SJSA1 (cell line): ENCODE data around the gene TEX54. TPM values are rescaled to one million over a fixed set of nuclear protein-coding genes. Genes with fewer than 3 reads are reported as not detected.
"Not testable (repeated sequence)": the region's sequence is repeated elsewhere in the genome, so short reads cannot be mapped to it uniquely, and the experiment has no call there.

Source experiments
- DNase-seq, 2 experiments: peaks; one replicate each; pipeline ENCODE4 v3.0.0-alpha.2; 2015 to 2020; ENCODE audit warnings: low spot score in 2 of 2, low read depth in 1 of 2
- H3K27ac ChIP-seq: fragments of 250-450 bp; sonication (Bioruptor Pico); 2 replicates; pipeline ENCODE4 v1.5.1; 2020; ENCODE audit warnings: mild to moderate bottlenecking, moderate library complexity
- H3K27me3 ChIP-seq: fragments of 250-450 bp; sonication (Bioruptor Pico); replicated peaks from 2 replicates; pipeline ENCODE4 v1.5.1; 2020; ENCODE audit warnings: mild to moderate bottlenecking, moderate library complexity
- H3K36me3 ChIP-seq: fragments of 250-450 bp; sonication (Bioruptor Pico); 2 replicates; pipeline ENCODE4 v1.5.1; 2020; ENCODE audit warnings: mild to moderate bottlenecking
- H3K4me1 ChIP-seq: fragments of 250-450 bp; sonication (Bioruptor Pico); replicated peaks from 2 replicates; pipeline ENCODE4 v1.6.1; 2021; ENCODE audit warnings: mild to moderate bottlenecking
- H3K4me3 ChIP-seq: fragments of 250-450 bp; sonication (Bioruptor Pico); 2 replicates; pipeline ENCODE4 v1.5.1; 2020; ENCODE audit warnings: mild to moderate bottlenecking
- H3K9me3 ChIP-seq: fragments of 250-450 bp; sonication (Bioruptor Pico); replicated peaks from 2 replicates; pipeline ENCODE4 v1.5.1; 2020; ENCODE audit warnings: mild to moderate bottlenecking
- total RNA-seq: library from RNA; depleted of rRNA; stranded (reverse); fragments of >200 nt; shearing (Covaris generic); gene quantifications from 2 replicates; pipeline ENCODE4 v1.2.3, GENCODE V29; 2014

TEX54 gene
- total RNA-seq, 1 experiment from 2014 or later: not detected

- peaks cover 14% of the 10 kb centered on the region for H3K4me1 ChIP-seq
- peak within 1 kb of the TSS; percentile 85 for H3K4me3 ChIP-seq
- no peaks in the 10 kb centered on the region for H3K27me3 ChIP-seq
- DNase-seq: peak; percentile 100
- H3K9me3 ChIP-seq: no peaks in the 10 kb centered on the region
- peak within 1 kb of the TSS; percentile 97 for H3K27ac ChIP-seq
- peaks cover 82% of the 10 kb centered on the region for H3K36me3 ChIP-seq
Observed at GRCh38 chr11:62831520-62832335, 913 bp downstream of the TEX54 start, which contains the start of gene STX5. Gene STX5 (minus strand): TSS chr11:62832051. CDS start chr11:62831243, 808 bp downstream.

- Histone ChIP-seq H3K4me1 (peaks cover 14% of the 10 kb centered on the region), H3K4me3 (peak overlapping the region; percentile 85), H3K9me3 (no peaks in the 10 kb centered on the region), H3K36me3 (peaks cover 80% of the 10 kb centered on the region), H3K27ac (peak overlapping the region; percentile 97), H3K27me3 (no peaks in the 10 kb centered on the region)
- DNase-seq: no peak
Observed at GRCh38 chr11:62830904-62831519, 1.6 kb downstream of the TEX54 start.

GRCh38 chr11:62828130-62828529 lies 4.5 kb downstream of the TEX54 start:
- peaks cover 14% of the 10 kb centered on the region for H3K4me1 ChIP-seq
- not testable (repeated sequence) for H3K27ac ChIP-seq, H3K4me3 ChIP-seq, DNase-seq, H3K27me3 ChIP-seq, H3K9me3 ChIP-seq
- H3K36me3 ChIP-seq: peaks cover 84% of the 10 kb centered on the region

GRCh38 chr11:62823677-62824076 lies 9.0 kb downstream of the TEX54 start:
- Histone ChIP-seq H3K36me3 (peaks cover 93% of the 10 kb centered on the region), H3K4me1 (no peaks in the 10 kb centered on the region), H3K9me3 (0 out of 2 replicates have a peak, but pooled peaks cover 3% of the 10 kb centered on the region), H3K4me3 (no peak overlapping the region), H3K27ac (no peak overlapping the region), H3K27me3 (no peaks in the 10 kb centered on the region)
- DNase-seq: no peak

GRCh38 chr11:62817129-62817528 lies 15.5 kb downstream of the TEX54 start:
- H3K4me3 ChIP-seq: no peak overlapping the region
- H3K36me3 ChIP-seq: peaks cover 73% of the 10 kb centered on the region
- H3K4me1 ChIP-seq: no peaks in the 10 kb centered on the region
- H3K27ac ChIP-seq: no peak overlapping the region
- no peaks in the 10 kb centered on the region for H3K9me3 ChIP-seq
- H3K27me3 ChIP-seq: no peaks in the 10 kb centered on the region
- no peak for DNase-seq

- H3K27me3 ChIP-seq: no peaks in the 10 kb centered on the region
- DNase-seq: no peak
- no peaks in the 10 kb centered on the region for H3K4me1 ChIP-seq
- no peaks in the 10 kb centered on the region for H3K9me3 ChIP-seq
- H3K27ac ChIP-seq: no peak overlapping the region
- H3K36me3 ChIP-seq: peaks cover 68% of the 10 kb centered on the region
- H3K4me3 ChIP-seq: no peak overlapping the region
Observed at GRCh38 chr11:62816557-62816956, 16.1 kb downstream of the TEX54 start.

GRCh38 chr11:62811659-62812058 lies 21.0 kb downstream of the TEX54 start:
- no peak for DNase-seq
- Histone ChIP-seq H3K4me1 (no peaks in the 10 kb centered on the region), H3K4me3 (no peak overlapping the region), H3K27me3 (no peaks in the 10 kb centered on the region), H3K9me3 (no peaks in the 10 kb centered on the region), H3K36me3 (peaks cover 37% of the 10 kb centered on the region), H3K27ac (no peak overlapping the region)

- Histone ChIP-seq H3K36me3 (peaks cover 30% of the 10 kb centered on the region), H3K27ac (no peak overlapping the region), H3K27me3 (no peaks in the 10 kb centered on the region), H3K4me1 (0 out of 2 replicates have a peak, but pooled peaks cover under 1% of the 10 kb centered on the region), H3K4me3 (no peak overlapping the region), H3K9me3 (no peaks in the 10 kb centered on the region)
- no peak for DNase-seq
Observed at GRCh38 chr11:62810748-62811147, 21.9 kb downstream of the TEX54 start.

- Histone ChIP-seq H3K4me1 (peaks cover 12% of the 10 kb centered on the region), H3K4me3 (no peak overlapping the region), H3K27me3 (no peaks in the 10 kb centered on the region), H3K27ac (no peak overlapping the region), H3K9me3 (no peaks in the 10 kb centered on the region), H3K36me3 (peaks cover 35% of the 10 kb centered on the region)
- no peak for DNase-seq
Observed at GRCh38 chr11:62806611-62807121, 26.0 kb downstream of the TEX54 start.

- peaks cover 12% of the 10 kb centered on the region for H3K4me1 ChIP-seq
Observed at GRCh38 chr11:62805961-62806441, 26.6 kb downstream of the TEX54 start.

GRCh38 chr11:62805076-62805892 lies 27.4 kb downstream of the TEX54 start, which contains the start of gene NXF1:
Gene NXF1 (minus strand): TSS chr11:62805440. CDS start chr11:62805356, 84 bp downstream.
- Histone ChIP-seq H3K9me3 (no peaks in the 10 kb centered on the region), H3K27ac (peak within 1 kb of the TSS; percentile 61), H3K4me1 (peaks cover 12% of the 10 kb centered on the region), H3K4me3 (peak within 1 kb of the TSS; percentile 77), H3K27me3 (no peaks in the 10 kb centered on the region), H3K36me3 (peaks cover 49% of the 10 kb centered on the region)
- DNase-seq: peak; percentile 97 to 98

More at GRCh38 chr11:62805961-62806441, 26.6 kb downstream of the TEX54 start:
- no peak overlapping the region for H3K27ac ChIP-seq
- DNase-seq: no peak
- no peaks in the 10 kb centered on the region for H3K9me3 ChIP-seq
- H3K4me3 ChIP-seq: peak overlapping the region; percentile 77
- H3K36me3 ChIP-seq: peaks cover 42% of the 10 kb centered on the region
- no peaks in the 10 kb centered on the region for H3K27me3 ChIP-seq

GRCh38 chr11:62804310-62805075 lies 28.1 kb downstream of the TEX54 start:
- Histone ChIP-seq H3K4me3 (peak overlapping the region; percentile 77), H3K36me3 (peaks cover 57% of the 10 kb centered on the region), H3K4me1 (peaks cover 12% of the 10 kb centered on the region), H3K27ac (peak overlapping the region; percentile 61), H3K27me3 (no peaks in the 10 kb centered on the region), H3K9me3 (no peaks in the 10 kb centered on the region)
- peak in 1 of 2 experiments; percentile 71 for DNase-seq
